NCI-H82 treated with DMSO at 0.1 percent for 48 hours (cell line): ENCODE data around the gene CLTA.
A peak's percentile ranks its signal among the peaks of the same experiment; 100 is the strongest.

Experiments used
- DNase-seq: peaks from one replicate; lab custom pipeline; 2025; ENCODE audit not compliant: unreplicated experiment; lab: John Stamatoyannopoulos, UW

Gene CLTA

DNA sequence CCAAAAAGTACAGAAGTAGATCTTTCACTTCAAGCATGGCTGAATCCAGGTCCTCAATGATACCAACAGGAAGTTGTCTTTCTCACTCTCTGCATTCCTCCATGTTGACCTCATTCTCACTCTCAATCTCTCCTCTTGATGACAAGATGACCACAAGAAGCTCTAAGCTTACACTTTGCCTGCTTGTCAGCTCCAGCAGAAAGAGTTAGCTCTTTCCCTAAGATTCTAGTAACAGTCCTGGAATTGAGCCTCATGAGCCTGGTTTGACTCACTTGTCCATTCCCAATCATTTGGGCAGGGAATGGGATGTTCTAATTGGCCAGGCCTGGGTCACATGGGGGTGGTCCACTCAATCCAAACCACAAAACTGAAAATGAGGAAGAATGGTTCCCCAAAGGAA lies 3.3 kb upstream of the CLTA start:
- no peak for DNase-seq

- DNase-seq = no peak
Observed at GRCh38 chr9:36188212-36188611, 2.5 kb upstream of the CLTA start.

- no peak for DNase-seq
Observed at GRCh38 chr9:36189976-36190375, 745 bp upstream of the CLTA start.

GRCh38 chr9:36191290-36191645 lies 547 bp downstream of the CLTA start:
- no peak for DNase-seq

GRCh38 chr9:36191686-36192085 lies 965 bp downstream of the CLTA start:
- DNase-seq = no peak

DNA sequence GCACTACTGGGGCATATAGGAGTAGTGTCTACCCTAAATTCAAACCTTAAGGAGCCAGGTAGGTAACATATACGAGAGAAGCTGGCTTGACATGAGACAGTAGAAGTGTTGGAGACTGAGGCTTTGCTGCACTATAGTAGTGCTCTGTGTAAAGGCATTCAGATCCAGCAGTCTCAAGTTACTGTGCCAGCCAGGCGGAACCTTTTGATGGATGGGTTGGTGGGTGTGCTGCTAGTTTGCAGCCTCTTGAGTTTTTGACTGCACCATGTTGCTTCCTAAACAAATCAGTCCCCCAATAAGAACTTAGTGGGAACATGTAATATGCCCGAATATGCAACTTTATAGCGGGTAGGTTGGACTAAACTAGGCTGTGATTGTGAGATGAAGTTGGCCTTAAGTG lies 1.5 kb downstream of the CLTA start:
- DNase-seq = no peak

- DNase-seq = no peak
Observed at GRCh38 chr9:36193023-36193422, 2.3 kb downstream of the CLTA start.

- DNase-seq = no peak
Observed at GRCh38 chr9:36194326-36195000, 3.7 kb downstream of the CLTA start.

- DNase-seq = no peak
Observed at GRCh38 chr9:36204906-36205547, 14.3 kb downstream of the CLTA start.

GRCh38 chr9:36207016-36207415 lies 16.3 kb downstream of the CLTA start:
- no peak for DNase-seq

- no peak for DNase-seq
Observed at GRCh38 chr9:36207546-36208012, 16.9 kb downstream of the CLTA start.

- peak; percentile 12 for DNase-seq
Observed at GRCh38 chr9:36208521-36209253, 18.0 kb downstream of the CLTA start.

GRCh38 chr9:36210722-36211121 lies 20.0 kb downstream of the CLTA start:
- DNase-seq = no peak

- peak; percentile 6 for DNase-seq
Observed at GRCh38 chr9:36211510-36211909, 20.8 kb downstream of the CLTA start.

- DNase-seq = no peak
Observed at GRCh38 chr9:36213387-36213786, 22.7 kb downstream of the CLTA start.

DNA sequence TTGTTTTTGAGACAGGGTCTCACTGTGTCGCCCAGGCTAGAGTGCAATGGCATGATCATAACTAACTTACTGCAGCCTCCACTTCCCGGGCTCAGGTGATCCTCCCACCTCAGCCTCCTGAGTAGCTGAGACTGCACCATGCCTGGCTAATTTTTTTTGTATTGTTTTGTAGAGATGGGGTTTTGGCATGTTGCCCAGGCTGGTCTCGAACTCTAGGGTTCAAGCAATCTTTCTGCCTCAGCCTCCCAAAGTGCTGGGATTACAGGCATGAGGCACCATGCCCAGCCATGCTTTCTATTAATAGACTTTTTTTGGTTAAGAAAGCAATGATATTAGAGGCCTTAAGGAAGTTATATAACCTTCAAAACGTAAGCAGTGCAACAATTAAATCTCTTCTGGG lies 23.3 kb downstream of the CLTA start:
- no peak for DNase-seq

DNA sequence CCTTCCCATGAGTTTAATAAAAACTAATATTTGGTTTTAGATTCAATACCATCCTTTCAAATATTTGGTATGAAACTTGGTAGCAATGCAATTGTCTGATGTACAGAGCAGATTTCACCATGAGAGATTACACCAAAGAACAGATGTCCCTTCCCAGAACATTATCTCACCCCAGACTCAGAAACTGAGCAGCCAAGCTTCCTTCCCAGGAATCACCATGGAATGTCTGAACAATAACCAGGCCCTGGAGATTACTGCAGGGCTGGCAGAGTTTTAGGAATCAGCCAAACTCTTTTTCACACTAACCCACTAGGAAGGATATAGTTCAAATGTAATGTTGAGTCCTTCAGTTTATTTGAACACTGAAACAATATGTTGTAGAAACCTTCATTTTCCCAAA lies 23.9 kb downstream of the CLTA start:
- peak; percentile 45 for DNase-seq

- no peak for DNase-seq
Observed at GRCh38 chr9:36217256-36217968, 26.7 kb downstream of the CLTA start.

DNA sequence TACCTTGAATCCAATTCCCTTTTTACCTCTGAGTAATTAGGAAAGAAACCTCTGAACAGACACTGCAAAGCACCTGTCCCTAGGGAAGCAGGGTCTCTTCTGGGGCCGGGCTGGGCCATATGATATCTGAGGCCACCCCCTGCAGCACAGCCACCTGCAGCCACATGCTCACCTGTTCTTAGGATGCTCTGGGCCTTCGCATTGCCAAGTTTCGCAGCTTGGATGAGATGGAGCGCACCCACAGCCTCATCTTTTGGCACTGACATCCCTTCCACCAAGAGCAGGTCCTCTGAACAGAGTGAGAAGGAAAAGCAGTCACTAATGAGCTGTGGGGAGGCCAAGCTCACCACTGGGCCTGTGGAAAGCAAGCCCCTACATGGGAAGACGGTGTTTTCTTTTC lies 27.3 kb downstream of the CLTA start:
- no peak for DNase-seq

DNA sequence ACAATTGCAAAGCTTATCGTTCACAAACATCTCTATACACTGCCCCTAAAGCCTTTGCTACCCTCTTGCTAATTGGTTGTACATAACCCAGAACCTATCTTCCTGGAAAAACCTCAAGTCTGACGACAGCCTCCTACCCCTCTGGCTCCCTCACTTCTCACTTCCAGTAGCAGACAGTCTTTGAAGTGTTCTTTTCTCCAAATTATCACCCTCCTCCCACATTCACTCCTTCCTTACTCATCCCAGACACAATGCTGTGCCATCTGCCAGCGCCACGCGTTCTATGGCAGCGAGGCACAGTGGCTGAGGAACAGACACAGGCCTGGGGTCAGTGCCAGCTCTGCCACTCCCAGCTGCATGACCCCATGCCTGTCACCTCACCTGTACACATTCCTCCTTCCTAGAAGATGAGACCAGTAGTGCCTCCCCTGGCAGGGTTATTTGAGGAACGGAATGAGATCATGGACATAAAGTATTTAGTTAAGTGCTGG lies 27.7 kb downstream of the CLTA start:
- DNase-seq = no peak

DNA sequence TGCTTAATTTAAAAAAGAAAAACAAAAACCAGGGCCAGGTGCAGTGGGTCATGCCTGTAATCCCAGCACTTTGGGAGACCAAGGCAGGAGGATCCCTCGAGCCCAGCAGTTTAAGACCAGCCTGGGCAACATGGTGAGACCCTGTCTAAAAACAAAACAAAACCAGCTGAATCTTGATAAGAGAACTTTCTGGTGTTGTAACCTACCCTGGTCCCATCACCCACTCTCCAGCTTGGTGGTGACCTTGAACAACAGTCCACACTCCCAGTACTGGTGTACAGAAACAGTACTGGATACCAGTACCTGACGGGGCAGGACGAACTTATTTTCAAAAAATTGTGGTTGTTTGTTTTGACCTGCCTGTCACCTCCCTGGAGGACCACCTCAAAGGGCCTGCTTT lies 30.9 kb downstream of the CLTA start:
- DNase-seq = no peak
